Mucosa of descending colon (tissue), 3 donors: ENCODE measurements around the gene MAGEC1. TPM values are rescaled to one million over a fixed set of nuclear protein-coding genes. Genes with fewer than 3 reads are reported as not detected.

ENCODE experiments used
- ATAC-seq: fragments of 200-7000 bp; cut with Tn5 transposase; one replicate; pipeline ENCODE4 v1.9.1; 2020; ENCODE audit warnings: mild to moderate bottlenecking, moderate library complexity
- DNase-seq, 3 donors: peaks; one replicate each; pipeline ENCODE4 v3.0.0-alpha.2; 2020
- H3K36me3 ChIP-seq: fragments of 200-600 bp; one replicate; pipeline ENCODE4 v1.8.0; 2021; ENCODE audit warnings: low read depth, mild to moderate bottlenecking
- H3K4me1 ChIP-seq: fragments of 200-600 bp; one replicate; pipeline ENCODE4 v1.8.0; 2021; ENCODE audit warnings: low read depth, mild to moderate bottlenecking
- H3K4me3 ChIP-seq: fragments of 200-600 bp; one replicate; pipeline ENCODE4 v1.8.0; 2021; ENCODE audit warnings: mild to moderate bottlenecking
- H3K9me3 ChIP-seq: fragments of 200-600 bp; one replicate; pipeline ENCODE4 v1.8.0; 2021; ENCODE audit warnings: mild to moderate bottlenecking
- CTCF ChIP-seq: fragments of 200-600 bp; IDR thresholded peaks from one replicate; pipeline ENCODE4 v1.8.0; 2022; ENCODE audit warnings: antibody characterized with exemption, mild to moderate bottlenecking
- intact Hi-C, 2 donors: fragments of 100-400 bp; cut with DNase I in 1 of 2; cut with micrococcal nuclease in 1 of 2; formaldehyde crosslinking; loops; one replicate each; pipeline versions ENCODE4 v1.11.0 to v1.11.1; 2022; cut with DNase I, micrococcal nuclease
- total RNA-seq, 3 donors: library from RNA; stranded (reverse); fragmentation: NEBNext Ultra II Directional in 2 of 3; extraction: Animal tissue kit (Norgen Biotek cat#: 25700) in 2 of 3; gene quantifications; one replicate each; pipeline versions ENCODE4 v1.2.1 to v1.2.4, GENCODE V29; 2021 to 2023
- donor health status: DM: no; HTN: no; CAD: no; lungs with moderate emphysema.
- donor health status: DM: no; HTN: no; CAD: no.
- donor health status: DM: no; HTN: yes; CAD: no.

The MAGEC1 gene
- total RNA-seq, 3 donors from 2014 or later = not detected

DNA sequence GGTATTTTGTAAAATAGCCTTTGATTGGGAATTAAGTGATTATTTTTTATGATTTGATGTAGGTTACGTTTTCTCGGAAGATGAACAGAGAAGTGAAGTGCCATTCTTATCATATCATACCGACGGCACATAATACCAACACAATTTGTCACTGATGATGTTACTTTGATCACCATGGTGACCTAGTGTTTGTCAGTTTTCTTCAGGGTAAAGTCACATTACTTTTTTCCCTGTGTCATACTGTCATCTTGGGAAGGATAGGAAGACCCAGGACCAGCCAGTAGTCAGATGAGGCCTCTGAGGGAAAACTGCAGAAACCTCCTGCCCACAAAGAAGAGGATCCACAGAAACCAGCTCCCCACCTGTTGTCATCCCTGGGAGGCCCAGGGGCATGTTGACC lies 1.3 kb upstream of the MAGEC1 start:
- Histone ChIP-seq H3K36me3 (no peaks in the 10 kb centered on the region), H3K4me3 (no peak overlapping the region), H3K9me3 (peaks cover 3% of the 10 kb centered on the region), H3K4me1 (no peaks in the 10 kb centered on the region)
- no peak for TF ChIP-seq CTCF
- intact Hi-C loops = no loop called here
- no peak for ATAC-seq
- no peak for DNase-seq

DNA sequence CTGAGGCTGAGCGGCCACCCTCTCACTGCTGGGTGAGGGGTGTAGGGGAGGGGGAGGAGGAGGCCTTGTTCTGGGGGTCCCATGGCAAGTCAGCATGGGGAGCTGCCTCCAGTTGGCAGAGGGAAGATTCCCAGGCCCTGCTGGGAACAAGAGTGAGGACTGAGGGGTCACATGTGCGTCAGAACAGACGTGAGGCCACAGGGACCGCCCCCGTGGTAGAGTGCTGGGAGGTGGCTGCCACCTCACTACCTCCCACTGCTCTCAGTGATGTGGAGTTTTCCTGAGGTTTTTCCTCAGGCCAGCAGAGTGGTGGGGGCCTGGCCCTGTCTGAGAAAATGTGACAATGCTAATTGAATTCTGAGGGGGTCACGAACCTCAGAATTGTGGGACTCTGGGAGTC lies 568 bp downstream of the MAGEC1 start:
- peaks cover 4% of the 10 kb centered on the region for H3K9me3 ChIP-seq
- ATAC-seq = no peak
- H3K4me1 ChIP-seq = no peaks in the 10 kb centered on the region
- H3K36me3 ChIP-seq = no peaks in the 10 kb centered on the region
- intact Hi-C loops = no loop called here
- TF ChIP-seq CTCF = no peak
- H3K4me3 ChIP-seq = no peak overlapping the region
- DNase-seq = no peak

DNA sequence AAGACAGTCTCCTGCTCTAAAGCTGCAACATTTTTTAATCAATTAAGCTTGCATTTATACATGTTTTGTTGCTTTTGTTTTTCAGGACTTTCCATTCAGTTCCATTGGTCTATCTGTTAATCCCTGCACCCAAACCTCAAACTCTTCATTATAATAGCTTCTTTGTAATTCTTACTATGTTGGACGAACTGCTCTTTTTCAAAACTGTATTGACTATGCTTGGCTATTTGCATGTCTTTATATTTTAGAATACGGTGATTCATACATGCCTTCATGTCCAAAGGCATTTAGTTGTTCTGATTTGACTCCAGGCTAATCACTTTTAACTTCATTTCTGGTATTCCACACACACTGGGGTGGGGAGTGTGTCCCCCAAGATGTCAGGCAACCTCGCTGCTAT lies 14.1 kb downstream of the MAGEC1 start:
- no peaks in the 10 kb centered on the region for H3K36me3 ChIP-seq
- intact Hi-C loops = no loop called here
- TF ChIP-seq CTCF = no peak
- H3K4me1 ChIP-seq = no peaks in the 10 kb centered on the region
- ATAC-seq = no peak
- no peaks in the 10 kb centered on the region for H3K9me3 ChIP-seq
- H3K4me3 ChIP-seq = no peak overlapping the region
- DNase-seq = no peak

DNA sequence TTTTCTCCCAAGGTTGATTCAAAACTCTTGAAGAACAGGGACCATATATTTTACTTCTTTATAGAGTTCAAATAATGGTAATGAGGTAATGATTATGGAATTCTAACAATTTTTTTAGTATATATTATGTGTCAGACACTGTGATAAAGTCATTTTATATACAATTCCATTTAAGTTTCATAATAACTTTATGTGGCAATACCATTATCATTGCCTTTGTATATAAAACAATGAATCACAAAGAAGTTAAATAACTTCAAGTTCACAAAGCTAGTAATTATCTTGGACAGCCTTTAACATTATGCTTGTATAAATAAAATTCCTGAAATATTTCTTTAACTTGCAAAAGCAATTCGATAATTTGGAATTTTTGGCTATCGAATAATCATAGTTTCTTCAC lies 20.6 kb downstream of the MAGEC1 start:
- Histone ChIP-seq H3K36me3 (no peaks in the 10 kb centered on the region), H3K4me3 (no peak overlapping the region), H3K4me1 (no peaks in the 10 kb centered on the region), H3K9me3 (no peaks in the 10 kb centered on the region)
- no peak for TF ChIP-seq CTCF
- no peak for DNase-seq
- intact Hi-C loops = no loop called here
- no peak for ATAC-seq

- no peaks in the 10 kb centered on the region for H3K36me3 ChIP-seq
- no peak overlapping the region for H3K4me3 ChIP-seq
- intact Hi-C loops = no loop called here
- no peak for ATAC-seq
- no peaks in the 10 kb centered on the region for H3K9me3 ChIP-seq
- DNase-seq = no peak
- no peaks in the 10 kb centered on the region for H3K4me1 ChIP-seq
- no peak for TF ChIP-seq CTCF
Measured at GRCh38 chrX:141928432-141928831, 24.7 kb downstream of the MAGEC1 start.

DNA sequence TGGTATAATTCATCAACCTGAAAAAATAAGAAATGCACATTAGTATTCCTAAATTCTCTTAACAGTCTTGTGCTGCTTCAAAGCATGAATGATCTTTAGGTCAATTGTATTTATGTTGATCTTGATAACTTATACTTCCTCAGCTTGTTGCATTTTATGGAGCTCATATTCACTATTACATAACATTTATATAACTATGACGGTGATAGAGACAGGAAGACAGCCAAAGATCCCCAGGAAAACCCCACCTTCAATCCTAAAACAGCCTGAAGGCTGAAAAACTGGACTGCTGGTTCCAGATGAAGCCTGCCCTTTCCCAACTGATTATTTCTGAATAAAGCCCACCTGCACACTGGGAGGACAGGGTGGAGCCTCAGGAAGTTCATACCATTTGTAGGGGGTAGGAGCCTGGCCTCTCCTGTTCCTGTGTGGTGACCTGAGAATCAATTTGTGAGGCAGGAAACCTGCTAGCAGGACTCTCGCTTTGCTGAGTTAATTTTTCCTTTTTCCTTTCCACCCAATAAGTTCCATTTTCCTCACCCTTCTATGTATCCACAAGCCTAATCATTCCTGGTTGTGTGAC lies 30.5 kb downstream of the MAGEC1 start:
- H3K9me3 ChIP-seq = no peaks in the 10 kb centered on the region
- TF ChIP-seq CTCF = no peak
- no peak for ATAC-seq
- intact Hi-C loops = no loop called here
- H3K36me3 ChIP-seq = no peaks in the 10 kb centered on the region
- no peak overlapping the region for H3K4me3 ChIP-seq
- no peaks in the 10 kb centered on the region for H3K4me1 ChIP-seq
- no peak for DNase-seq
